ENCODE data around the gene DENND4C. TPM values are rescaled to one million over a fixed set of nuclear protein-coding genes. Genes with fewer than 3 reads are reported as not detected.
"Not testable (repeated sequence)": the region's sequence is repeated elsewhere in the genome, so short reads cannot be mapped to it uniquely, and the experiment has no call there.

Gene DENND4C
- total RNA-seq, 1 experiment from 2014 or later, result 40.1 TPM

DNA sequence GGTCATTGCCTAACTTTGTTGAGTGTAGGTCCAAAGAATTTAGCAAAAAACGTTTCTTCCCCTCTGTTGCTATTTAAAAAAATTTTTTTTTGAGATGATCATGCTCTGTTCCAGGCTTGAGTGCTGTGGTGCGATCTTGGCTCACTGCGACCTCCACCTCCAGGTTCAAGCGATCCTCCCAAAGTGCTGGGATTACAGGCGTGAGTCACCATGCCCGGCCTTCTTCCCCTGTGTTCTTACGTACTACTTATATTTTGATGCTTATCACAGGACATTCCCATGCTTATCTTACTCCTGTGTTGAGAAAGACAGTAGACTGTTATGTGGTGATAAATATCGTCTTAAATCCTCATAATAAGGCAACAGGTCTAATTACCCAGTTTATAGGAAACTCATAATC is 180.8 kb downstream of the DENND4C start:
- H3K4me1 Mint-ChIP-seq (ENCODE audit: low read depth, unreplicated experiment), result no peaks in the 10 kb centered on the region
- TF ChIP-seq, protein P1, sequence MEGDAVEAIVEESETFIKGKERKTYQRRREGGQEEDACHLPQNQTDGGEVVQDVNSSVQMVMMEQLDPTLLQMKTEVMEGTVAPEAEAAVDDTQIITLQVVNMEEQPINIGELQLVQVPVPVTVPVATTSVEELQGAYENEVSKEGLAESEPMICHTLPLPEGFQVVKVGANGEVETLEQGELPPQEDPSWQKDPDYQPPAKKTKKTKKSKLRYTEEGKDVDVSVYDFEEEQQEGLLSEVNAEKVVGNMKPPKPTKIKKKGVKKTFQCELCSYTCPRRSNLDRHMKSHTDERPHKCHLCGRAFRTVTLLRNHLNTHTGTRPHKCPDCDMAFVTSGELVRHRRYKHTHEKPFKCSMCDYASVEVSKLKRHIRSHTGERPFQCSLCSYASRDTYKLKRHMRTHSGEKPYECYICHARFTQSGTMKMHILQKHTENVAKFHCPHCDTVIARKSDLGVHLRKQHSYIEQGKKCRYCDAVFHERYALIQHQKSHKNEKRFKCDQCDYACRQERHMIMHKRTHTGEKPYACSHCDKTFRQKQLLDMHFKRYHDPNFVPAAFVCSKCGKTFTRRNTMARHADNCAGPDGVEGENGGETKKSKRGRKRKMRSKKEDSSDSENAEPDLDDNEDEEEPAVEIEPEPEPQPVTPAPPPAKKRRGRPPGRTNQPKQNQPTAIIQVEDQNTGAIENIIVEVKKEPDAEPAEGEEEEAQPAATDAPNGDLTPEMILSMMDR (IDR thresholded peaks at IDR 0.05; ENCODE audit: insufficient read depth in 1 of 2, low read depth in 1 of 2, low read length in 1 of 2, severe bottlenecking in 1 of 2, unreplicated experiment in 1 of 2), result no peak
- peaks cover 6% of the 10 kb centered on the region; the same call in 1 of the 2 replicates for H3K4me1 ChIP-seq
- no peaks in the 10 kb centered on the region for H3K9me3 Mint-ChIP-seq (ENCODE audit: unreplicated experiment)
- H3K27me3 ChIP-seq (replicated peaks; ENCODE audit: control insufficient read depth, insufficient read depth, low read length), result no peaks in the 10 kb centered on the region
- no peaks in the 10 kb centered on the region for H3K36me3 Mint-ChIP-seq (ENCODE audit: insufficient read depth, unreplicated experiment)
- ChIA-PET POLR2A (no interaction called here), CTCF (interaction anchor here (1.5 kb wide), 1 partner anchor 53 kb away, joined by 4 read pairs; no protein-coding TSS in a partner anchor)
- intact Hi-C loops (cut with micrococcal nuclease; ENCODE audit: unreplicated experiment), result no loop called here
- H3K9me3 ChIP-seq, result no peaks in the 10 kb centered on the region
- no peak overlapping the region for H3K4me3 Mint-ChIP-seq (ENCODE audit: unreplicated experiment)
- no peak overlapping the region for H3K27ac Mint-ChIP-seq (ENCODE audit: unreplicated experiment)
- no peaks in the 10 kb centered on the region for H3K36me3 ChIP-seq (ENCODE audit: control insufficient read depth, insufficient read depth, low read length)
- H3K27me3 Mint-ChIP-seq (ENCODE audit: insufficient read depth, unreplicated experiment), result no peaks in the 10 kb centered on the region
- DNase-seq, result no peak
- BruUV-seq (replicated peaks), result no TSS peak
- H3K4me3 ChIP-seq (ENCODE audit: low read depth, low read length), result no peak overlapping the region

DNA sequence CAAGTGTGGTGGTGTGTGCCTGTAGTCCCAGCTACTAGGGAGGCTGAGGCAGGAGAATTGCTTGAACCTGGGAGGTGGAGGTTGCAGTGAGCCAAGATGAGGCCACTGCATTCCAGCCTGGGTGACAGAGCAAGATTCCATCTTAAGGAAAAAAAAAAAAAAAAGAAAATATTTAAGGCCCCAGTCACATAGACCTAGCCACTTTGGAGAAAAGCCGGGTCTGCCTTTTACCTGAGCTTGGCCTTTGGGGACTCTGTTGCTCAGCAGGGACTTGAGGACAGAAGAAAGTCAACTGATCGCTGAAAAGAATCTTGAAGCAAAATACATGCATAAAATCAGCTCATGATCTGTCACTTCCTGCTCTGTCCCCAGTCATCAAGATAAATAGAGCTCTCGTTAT is 183.0 kb downstream of the DENND4C start:
- CTCF ChIA-PET; H3K27me3 Mint-ChIP-seq (ENCODE audit: insufficient read depth, unreplicated experiment); H3K27me3 ChIP-seq (replicated peaks; ENCODE audit: control insufficient read depth, insufficient read depth, low read length); H3K9me3 Mint-ChIP-seq (ENCODE audit: unreplicated experiment); H3K4me1 Mint-ChIP-seq (ENCODE audit: low read depth, unreplicated experiment); H3K4me1 ChIP-seq; H3K27ac Mint-ChIP-seq (ENCODE audit: unreplicated experiment); intact Hi-C loops (cut with micrococcal nuclease; ENCODE audit: unreplicated experiment); H3K4me3 ChIP-seq (ENCODE audit: low read depth, low read length); H3K9me3 ChIP-seq; H3K36me3 Mint-ChIP-seq (ENCODE audit: insufficient read depth, unreplicated experiment); BruUV-seq (replicated peaks); H3K36me3 ChIP-seq (ENCODE audit: control insufficient read depth, insufficient read depth, low read length); DNase-seq; POLR2A ChIA-PET; H3K4me3 Mint-ChIP-seq (ENCODE audit: unreplicated experiment): not testable (repeated sequence)

DNA sequence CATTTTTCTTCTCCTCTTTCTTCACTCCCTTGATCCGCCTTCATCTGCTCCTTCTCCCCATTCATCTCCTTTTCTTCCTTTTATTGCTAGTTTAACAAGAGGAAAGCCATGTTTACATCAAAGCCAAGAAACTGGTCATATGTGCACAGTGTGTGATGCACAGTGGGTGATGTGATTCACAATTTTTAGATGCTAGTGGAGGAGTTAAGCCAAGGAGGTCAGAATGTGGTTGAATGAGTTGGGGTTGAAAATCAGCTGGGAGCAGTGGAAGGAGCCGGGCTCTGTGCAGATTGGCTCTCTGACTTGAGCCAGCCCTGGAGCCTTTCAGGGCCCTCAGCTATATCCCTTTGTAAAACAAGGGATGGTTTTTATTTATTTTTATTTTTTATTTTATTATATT is 185.7 kb downstream of the DENND4C start:
- Mint-ChIP-seq H3K4me1 (ENCODE audit: low read depth, unreplicated experiment) (no peaks in the 10 kb centered on the region), H3K9me3 (ENCODE audit: unreplicated experiment) (no peaks in the 10 kb centered on the region), H3K36me3 (ENCODE audit: insufficient read depth, unreplicated experiment) (no peaks in the 10 kb centered on the region), H3K4me3 (ENCODE audit: unreplicated experiment) (no peak overlapping the region), H3K27ac (ENCODE audit: unreplicated experiment) (no peak overlapping the region), H3K27me3 (ENCODE audit: insufficient read depth, unreplicated experiment) (no peaks in the 10 kb centered on the region)
- ChIA-PET CTCF (interaction anchor here (1.1 kb wide), 1 partner anchor 49 kb away, joined by 3 read pairs; no protein-coding TSS in a partner anchor), POLR2A (no interaction called here)
- Histone ChIP-seq H3K36me3 (ENCODE audit: control insufficient read depth, insufficient read depth, low read length) (no peaks in the 10 kb centered on the region), H3K27me3 (replicated peaks; ENCODE audit: control insufficient read depth, insufficient read depth, low read length) (no peaks in the 10 kb centered on the region), H3K4me3 (ENCODE audit: low read depth, low read length) (no peak overlapping the region), H3K9me3 (no peaks in the 10 kb centered on the region), H3K4me1 (no peaks in the 10 kb centered on the region)
- TF ChIP-seq, protein P1 (IDR thresholded peaks at IDR 0.05; ENCODE audit: insufficient read depth in 1 of 2, low read depth in 1 of 2, low read length in 1 of 2, severe bottlenecking in 1 of 2, unreplicated experiment in 1 of 2), result no peak
- intact Hi-C loops (cut with micrococcal nuclease; ENCODE audit: unreplicated experiment), result no loop called here
- BruUV-seq (replicated peaks), result no TSS peak
- no peak for DNase-seq

DNA sequence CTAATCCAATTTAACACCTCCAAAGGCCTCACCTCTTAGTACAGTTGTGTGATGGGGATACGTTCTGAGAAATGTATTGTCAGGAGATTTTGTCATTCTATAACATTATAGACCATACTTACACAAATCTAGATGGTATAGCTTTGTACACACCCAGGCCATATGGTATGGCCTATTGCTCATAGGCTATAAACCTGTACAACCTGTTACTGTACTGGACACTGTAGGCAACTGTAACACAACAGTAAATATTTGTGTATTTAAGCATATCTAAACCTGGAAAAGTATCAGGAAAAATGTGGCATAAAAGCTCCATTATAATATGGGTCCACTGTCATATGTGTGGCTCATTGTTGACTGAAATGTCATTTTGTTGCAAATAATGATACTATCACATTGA is 190.4 kb downstream of the DENND4C start:
- TF ChIP-seq, protein P1 (IDR thresholded peaks at IDR 0.05; ENCODE audit: insufficient read depth in 1 of 2, low read depth in 1 of 2, low read length in 1 of 2, severe bottlenecking in 1 of 2, unreplicated experiment in 1 of 2), result no peak
- Histone ChIP-seq H3K9me3 (no peaks in the 10 kb centered on the region), H3K27me3 (replicated peaks; ENCODE audit: control insufficient read depth, insufficient read depth, low read length) (no peaks in the 10 kb centered on the region), H3K4me1 (no peaks in the 10 kb centered on the region), H3K4me3 (ENCODE audit: low read depth, low read length) (no peak overlapping the region), H3K36me3 (ENCODE audit: control insufficient read depth, insufficient read depth, low read length) (no peaks in the 10 kb centered on the region)
- Mint-ChIP-seq H3K27me3 (ENCODE audit: insufficient read depth, unreplicated experiment) (no peaks in the 10 kb centered on the region), H3K4me3 (ENCODE audit: unreplicated experiment) (no peak overlapping the region), H3K36me3 (ENCODE audit: insufficient read depth, unreplicated experiment) (no peaks in the 10 kb centered on the region), H3K9me3 (ENCODE audit: unreplicated experiment) (no peaks in the 10 kb centered on the region), H3K4me1 (ENCODE audit: low read depth, unreplicated experiment) (no peaks in the 10 kb centered on the region), H3K27ac (ENCODE audit: unreplicated experiment) (no peak overlapping the region)
- CTCF ChIA-PET, result no interaction called here
- intact Hi-C loops (cut with micrococcal nuclease; ENCODE audit: unreplicated experiment), result no loop called here
- POLR2A ChIA-PET, result no interaction called here
- no TSS peak for BruUV-seq (replicated peaks)
- no peak for DNase-seq

All from Caco-2 (cell line).